HT-29 (cell line): Measurements from ENCODE around the gene CLCN7. TPM values are rescaled to one million over a fixed set of nuclear protein-coding genes. Genes with fewer than 3 reads are reported as not detected.

Experiments used
- DNase-seq: peaks from one replicate; pipeline ENCODE4 v3.0.0-alpha.2; 2015; ENCODE audit warnings: low spot score
- total RNA-seq: library from RNA; depleted of rRNA; stranded (reverse); fragments of >200 nt; shearing (Covaris generic); gene quantifications from 2 replicates; pipeline ENCODE4 v1.2.3, GENCODE V29; 2014

CLCN7 gene
- total RNA-seq, 1 experiment from 2014 or later, result 151 TPM

- no peak for DNase-seq
Measured at GRCh38 chr16:1464196-1464893, 10.5 kb downstream of the CLCN7 start.

GRCh38 chr16:1461146-1461545 is 13.7 kb downstream of the CLCN7 start:
- no peak for DNase-seq

GRCh38 chr16:1460602-1461138 is 14.2 kb downstream of the CLCN7 start:
- no peak for DNase-seq

GRCh38 chr16:1459967-1460366 is 14.9 kb downstream of the CLCN7 start:
- DNase-seq, result no peak

- no peak for DNase-seq
Measured at GRCh38 chr16:1458977-1459341, 15.9 kb downstream of the CLCN7 start.

GRCh38 chr16:1458336-1458976 is 16.4 kb downstream of the CLCN7 start:
- DNase-seq, result no peak

GRCh38 chr16:1457489-1458245 is 17.2 kb downstream of the CLCN7 start:
- DNase-seq, result no peak

- DNase-seq, result no peak
Measured at GRCh38 chr16:1456951-1457350, 17.9 kb downstream of the CLCN7 start.

- no peak for DNase-seq
Measured at GRCh38 chr16:1455190-1456171, 19.3 kb downstream of the CLCN7 start.

- DNase-seq, result no peak
Measured at GRCh38 chr16:1454561-1454960, 20.3 kb downstream of the CLCN7 start.

GRCh38 chr16:1453316-1453715 is 21.5 kb downstream of the CLCN7 start:
- no peak for DNase-seq

- no peak for DNase-seq
Measured at GRCh38 chr16:1452530-1452929, 22.3 kb downstream of the CLCN7 start.

GRCh38 chr16:1451702-1452392 is 23.0 kb downstream of the CLCN7 start:
- DNase-seq, result no peak

- no peak for DNase-seq
Measured at GRCh38 chr16:1450841-1451240, 24.0 kb downstream of the CLCN7 start.

- DNase-seq, result no peak
Measured at GRCh38 chr16:1450218-1450617, 24.6 kb downstream of the CLCN7 start.

GRCh38 chr16:1449201-1449788 is 25.5 kb downstream of the CLCN7 start:
- DNase-seq, result no peak

- DNase-seq, result no peak
Measured at GRCh38 chr16:1448536-1449116, 26.2 kb downstream of the CLCN7 start.

GRCh38 chr16:1447965-1448364 is 26.9 kb downstream of the CLCN7 start:
- no peak for DNase-seq

GRCh38 chr16:1446296-1447080 is 28.3 kb downstream of the CLCN7 start:
- no peak for DNase-seq
